ENCODE results near the gene UGT1A4. TPM values are rescaled to one million over a fixed set of nuclear protein-coding genes. Genes with fewer than 3 reads are reported as not detected.
"Not testable (repeated sequence)": the region's sequence is repeated elsewhere in the genome, so short reads cannot be mapped to it uniquely, and the experiment has no call there.

UGT1A4 gene
- total RNA-seq, 4 donors from 2014 or later = 0.13 to 3.8 (median 0.45) TPM

- Histone ChIP-seq H3K27me3 (no peaks in the 10 kb centered on the region), H3K9me3 (no peaks in the 10 kb centered on the region), H3K4me1 (peaks cover 16 to 21% of the 10 kb centered on the region in 2 donors), H3K27ac (peak overlapping the region; percentile 91 to 99 (median 96)), H3K4me3 (replicated peaks in 1 of 3) (no peak overlapping the region), H3K36me3 (no peaks in the 10 kb centered on the region)
- intact Hi-C loops (cut with DNase I) = no loop called here
- DNase-seq = no peak
- TF ChIP-seq CTCF (IDR thresholded peaks at IDR 0.05) = no peak
- TF ChIP-seq POLR2A (IDR thresholded peaks at IDR 0.05) = no peak
- WGBS, 2 donors = 82 to 87% methylated on average over 8 of the region's 8 CpGs
Measured at GRCh38 chr2:233699424-233700027, 19.0 kb upstream of the UGT1A4 start.

DNA sequence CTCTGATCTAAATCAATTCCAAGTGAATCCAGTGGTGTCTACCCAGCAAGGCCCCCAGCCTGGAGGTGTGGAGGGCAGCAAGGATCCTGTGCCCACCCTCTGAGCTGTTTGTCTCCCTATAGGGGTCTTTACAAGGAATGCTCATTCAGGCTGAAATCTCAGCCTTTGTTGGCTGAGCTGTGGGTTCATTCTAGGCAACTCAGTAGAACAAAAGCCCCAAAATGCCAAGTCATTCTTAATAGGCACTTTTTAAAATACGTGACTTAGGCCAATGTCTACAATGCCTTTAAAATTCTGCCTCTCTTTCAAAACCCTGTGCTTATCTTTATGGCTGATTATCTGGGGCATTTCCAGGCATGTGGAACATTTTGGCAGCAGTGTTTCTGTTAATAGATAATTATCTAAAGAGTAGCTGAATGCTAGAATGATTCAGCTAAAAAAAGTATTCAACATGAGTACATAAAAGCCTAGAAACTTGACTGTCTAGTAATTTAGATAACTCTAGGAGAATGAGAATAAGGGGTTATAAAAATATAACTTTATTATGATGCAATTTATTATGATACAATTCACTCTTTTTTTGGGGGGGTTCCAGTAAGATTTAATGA lies 18.4 kb upstream of the UGT1A4 start:
- WGBS, 2 donors = 18 to 20% methylated on average over 1 of the region's 1 CpG
- H3K9me3 ChIP-seq = no peaks in the 10 kb centered on the region
- intact Hi-C loops (cut with DNase I) = no loop called here
- TF ChIP-seq CTCF (IDR thresholded peaks at IDR 0.05) (no peak), POLR2A (IDR thresholded peaks at IDR 0.05) (peak in 1 of 2 donors; percentile 40)
- no peaks in the 10 kb centered on the region for H3K36me3 ChIP-seq
- DNase-seq = peak; percentile 72 to 75
- peaks cover 16 to 21% of the 10 kb centered on the region in 2 donors for H3K4me1 ChIP-seq
- H3K27me3 ChIP-seq = no peaks in the 10 kb centered on the region
- H3K27ac ChIP-seq = peak overlapping the region; percentile 91 to 99 (median 96)
- H3K4me3 ChIP-seq (replicated peaks in 1 of 3) = no peak overlapping the region

DNA sequence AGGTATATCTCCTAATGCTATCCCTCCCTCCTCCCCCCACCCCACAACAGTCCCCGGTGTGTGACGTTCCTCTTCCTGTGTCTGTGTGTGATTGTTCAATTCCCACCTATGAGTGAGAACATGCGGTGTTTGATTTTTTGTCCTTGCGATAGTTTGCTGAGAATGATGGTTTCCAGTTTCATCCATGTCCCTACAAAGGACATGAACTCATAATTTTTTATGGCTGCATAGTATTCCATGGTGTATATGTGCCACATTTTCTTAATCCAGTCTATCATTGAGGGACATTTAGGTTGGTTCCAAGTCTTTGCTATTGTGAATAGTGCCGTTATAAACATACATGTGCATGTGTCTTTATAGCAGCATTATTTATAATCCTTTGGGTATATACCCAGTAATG lies 17.7 kb upstream of the UGT1A4 start:
- H3K27me3 ChIP-seq; H3K9me3 ChIP-seq; H3K4me3 ChIP-seq (replicated peaks in 1 of 3); DNase-seq; H3K36me3 ChIP-seq; intact Hi-C loops (cut with DNase I): not testable (repeated sequence)
- H3K4me1 ChIP-seq = peaks cover 23 to 26% of the 10 kb centered on the region in 2 donors
- H3K27ac ChIP-seq = peak overlapping the region; percentile 4 to 99 (median 96)
- 95% methylated on average over 5 of the region's 5 CpGs for WGBS, 2 donors

GRCh38 chr2:233702238-233702637 lies 16.3 kb upstream of the UGT1A4 start:
- H3K27me3 ChIP-seq = no peaks in the 10 kb centered on the region
- intact Hi-C loops (cut with DNase I) = no loop called here
- no peaks in the 10 kb centered on the region for H3K9me3 ChIP-seq
- TF ChIP-seq POLR2A (IDR thresholded peaks at IDR 0.05) (no peak), CTCF (IDR thresholded peaks at IDR 0.05) (no peak)
- H3K4me1 ChIP-seq = peaks cover 36 to 37% of the 10 kb centered on the region in 2 donors
- no peaks in the 10 kb centered on the region for H3K36me3 ChIP-seq
- no peak for DNase-seq
- H3K4me3 ChIP-seq (replicated peaks in 1 of 3) = no peak overlapping the region
- 69% methylated on average over 3 of the region's 3 CpGs for WGBS, 2 donors
- H3K27ac ChIP-seq = peak overlapping the region in 1 of 3 donors; percentile 39

DNA sequence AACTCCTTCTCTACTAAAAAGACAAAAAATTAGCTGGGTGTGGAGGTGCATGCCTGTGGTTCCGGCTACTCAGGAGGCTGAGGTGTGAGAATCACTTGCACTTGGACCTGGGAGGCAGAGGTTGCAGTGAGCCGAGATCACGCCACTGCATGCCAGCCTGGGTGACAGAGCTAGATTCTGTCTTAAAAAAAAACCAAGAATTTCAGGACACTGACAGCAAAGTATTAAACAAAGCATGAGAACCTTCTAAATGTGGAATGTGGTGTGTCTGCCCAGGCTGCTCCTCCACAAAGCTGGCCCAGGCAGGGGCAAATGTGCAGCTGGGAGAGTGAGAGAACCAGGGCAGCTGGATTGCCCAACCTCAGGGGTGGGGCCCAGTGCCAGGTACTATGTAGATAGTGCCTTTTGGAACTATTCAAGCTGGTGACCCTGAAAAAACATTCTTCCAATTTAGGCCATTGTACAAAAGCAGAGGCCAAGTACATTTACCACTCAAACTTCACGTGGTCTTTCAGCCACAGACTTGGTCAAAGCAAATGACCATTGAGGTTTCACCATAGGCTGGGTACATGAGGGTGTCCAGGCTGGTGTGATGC lies 12.5 kb upstream of the UGT1A4 start:
- WGBS, 2 donors = 35 to 56% methylated on average over 4 of the region's 4 CpGs
- no peak overlapping the region for H3K4me3 ChIP-seq (replicated peaks in 1 of 3)
- DNase-seq = peak; percentile 92 to 94

More for the DNA sequence above, 12.5 kb upstream of the UGT1A4 start:
- H3K27me3 ChIP-seq = no peaks in the 10 kb centered on the region
- peaks cover 14 to 21% of the 10 kb centered on the region in 2 donors for H3K4me1 ChIP-seq
- peak overlapping the region; percentile 55 to 84 (median 77) for H3K27ac ChIP-seq
- intact Hi-C loops (cut with DNase I) = no loop called here
- H3K9me3 ChIP-seq = no peaks in the 10 kb centered on the region
- H3K36me3 ChIP-seq = no peaks in the 10 kb centered on the region
- no peak for TF ChIP-seq CTCF (IDR thresholded peaks at IDR 0.05)
- peak in 1 of 2 donors; percentile 50 for TF ChIP-seq POLR2A (IDR thresholded peaks at IDR 0.05)

All from thyroid gland (tissue), 4 donors.